H9 (cell line): ENCODE results near the gene SH3GL3. TPM values are rescaled to one million over a fixed set of nuclear protein-coding genes. Genes with fewer than 3 reads are reported as not detected.

ENCODE experiments used
- DNase-seq: peaks from one replicate; pipeline ENCODE4 v3.0.0-alpha.2; 2017
- H2AFZ ChIP-seq: one replicate; pipeline ENCODE4 v1.6.1; 2013; ENCODE audit warnings: mild to moderate bottlenecking, low read length, control low read depth, moderate library complexity
- H2AK5ac ChIP-seq: 2 replicates; pipeline ENCODE4 v1.6.1; 2013; ENCODE audit warnings: low read length, control low read depth, mixed read lengths; ENCODE audit not compliant: insufficient read length
- H2BK120ac ChIP-seq: one replicate; pipeline ENCODE4 v1.6.1; 2013; ENCODE audit warnings: low read depth, mild to moderate bottlenecking, low read length, control low read depth, inconsistent platforms; ENCODE audit not compliant: poor library complexity, severe bottlenecking
- H2BK12ac ChIP-seq: 2 replicates; pipeline ENCODE4 v1.6.1; 2013; ENCODE audit warnings: low read length, control low read depth, mixed read lengths, low read depth; ENCODE audit not compliant: insufficient read length
- H2BK15ac ChIP-seq: 2 replicates; pipeline ENCODE4 v1.6.1; 2013; ENCODE audit warnings: low read depth, low read length, control low read depth
- H2BK20ac ChIP-seq: one replicate; pipeline ENCODE4 v1.6.1; 2013; ENCODE audit warnings: low read depth, mild to moderate bottlenecking, low read length, control low read depth, inconsistent platforms; ENCODE audit not compliant: poor library complexity, severe bottlenecking
- H2BK5ac ChIP-seq: 2 replicates; pipeline ENCODE4 v1.6.1; 2013; ENCODE audit warnings: low read length, control low read depth, mixed read lengths; ENCODE audit not compliant: insufficient read length
- H3K14ac ChIP-seq: 2 replicates; pipeline ENCODE4 v1.6.1; 2013; ENCODE audit warnings: low read length, control low read depth; ENCODE audit not compliant: insufficient read depth
- H3K18ac ChIP-seq: 2 replicates; pipeline ENCODE4 v1.6.1; 2013; ENCODE audit warnings: low read depth, mild to moderate bottlenecking, mixed read lengths, low read length, control low read depth; ENCODE audit not compliant: insufficient read length
- H3K23ac ChIP-seq: 2 replicates; pipeline ENCODE4 v1.6.1; 2013; ENCODE audit warnings: low read length, control low read depth, mixed read lengths, low read depth; ENCODE audit not compliant: insufficient read length
- H3K23me2 ChIP-seq: 2 replicates; pipeline ENCODE4 v1.6.1; 2013; ENCODE audit warnings: low read depth, mild to moderate bottlenecking, mixed read lengths, low read length, control low read depth; ENCODE audit not compliant: insufficient read length, poor library complexity, severe bottlenecking
- H3K27ac ChIP-seq: 2 replicates; pipeline ENCODE4 v1.5.1; 2013; ENCODE audit warnings: low read length, control low read depth, mixed read lengths, low read depth; ENCODE audit not compliant: insufficient read length
- H3K27me3 ChIP-seq: 2 replicates; pipeline ENCODE4 v1.6.1; 2013; ENCODE audit warnings: low read length, control low read depth, inconsistent platforms; ENCODE audit not compliant: insufficient read depth
- H3K4ac ChIP-seq: 2 replicates; pipeline ENCODE4 v1.6.1; 2013; ENCODE audit warnings: low read depth, mild to moderate bottlenecking, control low read depth, inconsistent platforms, low read length, moderate library complexity
- H3K4me1 ChIP-seq: 2 replicates; pipeline ENCODE4 v1.6.1; 2013; ENCODE audit warnings: low read length, control low read depth, inconsistent platforms; ENCODE audit not compliant: insufficient read depth
- H3K4me2 ChIP-seq: 2 replicates; pipeline ENCODE4 v1.6.1; 2013; ENCODE audit warnings: low read length, control low read depth, mixed read lengths; ENCODE audit not compliant: insufficient read length, insufficient read depth
- H3K56ac ChIP-seq: 2 replicates; pipeline ENCODE4 v1.6.1; 2013; ENCODE audit warnings: low read depth, mild to moderate bottlenecking, mixed read lengths, low read length, control low read depth; ENCODE audit not compliant: insufficient read length
- H3K79me1 ChIP-seq: 2 replicates; pipeline ENCODE4 v1.6.1; 2013; ENCODE audit warnings: low read depth, mild to moderate bottlenecking, moderate library complexity, low read length, control low read depth, inconsistent platforms; ENCODE audit not compliant: insufficient read depth, poor library complexity, severe bottlenecking
- H3K79me2 ChIP-seq: 2 replicates; pipeline ENCODE4 v1.6.1; 2013; ENCODE audit warnings: low read length, control low read depth, inconsistent platforms; ENCODE audit not compliant: insufficient read depth
- H3K9ac ChIP-seq: 2 replicates; pipeline ENCODE4 v1.6.1; 2013; ENCODE audit warnings: low read length, control low read depth, mixed read lengths; ENCODE audit not compliant: insufficient read length; ENCODE audit errors: extremely low read depth
- H3K9me3 ChIP-seq: one replicate; pipeline ENCODE4 v1.6.1; 2013; ENCODE audit warnings: low read depth, low read length, inconsistent platforms; ENCODE audit not compliant: control insufficient read depth
- H3T11ph ChIP-seq: one replicate; pipeline ENCODE4 v1.6.1; 2013; ENCODE audit warnings: mild to moderate bottlenecking, low read length, control low read depth, inconsistent platforms
- H4K20me1 ChIP-seq: one replicate; pipeline ENCODE4 v1.6.1; 2013; ENCODE audit not compliant: control insufficient read depth, insufficient read length, insufficient read depth
- H4K5ac ChIP-seq: 2 replicates; pipeline ENCODE4 v1.6.1; 2013; ENCODE audit warnings: low read depth, mild to moderate bottlenecking, mixed read lengths, low read length, control low read depth; ENCODE audit not compliant: insufficient read length
- H4K8ac ChIP-seq: replicated peaks from 2 replicates; pipeline ENCODE4 v1.6.1; 2013; ENCODE audit warnings: low read length, control low read depth, mixed read lengths, low read depth; ENCODE audit not compliant: insufficient read length
- H4K91ac ChIP-seq: 2 replicates; pipeline ENCODE4 v1.6.1; 2013; ENCODE audit warnings: low read depth, mild to moderate bottlenecking, moderate library complexity, mixed read lengths, low read length, control low read depth; ENCODE audit not compliant: insufficient read length
- H3K27ac Mint-ChIP-seq, 3 experiments: 2 replicates in 2 of 3; 3 replicates in 1 of 3; pipeline ENCODE4 v1.8.0; 2020 to 2021; ENCODE audit warnings: mixed read lengths in 3 of 3, mild to moderate bottlenecking in 1 of 3, moderate library complexity in 1 of 3
- H3K27me3 Mint-ChIP-seq: 2 replicates; pipeline ENCODE4 v1.8.0; 2021; ENCODE audit warnings: low read depth, mild to moderate bottlenecking, moderate library complexity, mixed read lengths
- H3K36me3 Mint-ChIP-seq, 3 experiments: 2 replicates in 2 of 3; 3 replicates in 1 of 3; pipeline ENCODE4 v1.8.0; 2020 to 2021; ENCODE audit warnings: low read depth in 3 of 3, mixed read lengths in 3 of 3; ENCODE audit not compliant: insufficient read depth in 1 of 3
- H3K4me1 Mint-ChIP-seq, 2 experiments: 2 replicates each; pipeline ENCODE4 v1.8.0; 2020; ENCODE audit warnings: mixed read lengths in 2 of 2
- H3K4me3 Mint-ChIP-seq, 2 experiments: 2 replicates in 1 of 2; 3 replicates in 1 of 2; pipeline ENCODE4 v1.8.0; 2020 to 2021; ENCODE audit warnings: mild to moderate bottlenecking in 2 of 2, mixed read lengths in 2 of 2, moderate library complexity in 1 of 2
- H3K9me3 Mint-ChIP-seq, 2 experiments: 2 replicates in 1 of 2; 3 replicates in 1 of 2; pipeline ENCODE4 v1.8.0; 2020; ENCODE audit warnings: mild to moderate bottlenecking in 2 of 2, mixed read lengths in 2 of 2, moderate library complexity in 1 of 2
- CTCF ChIP-seq: fragments of 200-600 bp; sonication (generic); conservative IDR thresholded peaks from 3 replicates; pipeline ENCODE4 v1.8.0; 2021; ENCODE audit warnings: antibody characterized with exemption, mild to moderate bottlenecking
- WGBS: extraction: QIAGEN DNeasy Blood & Tissue Kit; methylation state at CpG from one replicate; pipeline ENCODE4 v1.1.7; 2013; ENCODE audit warnings: missing lambda C conversion rate, low lambda C conversion rate, mixed read lengths; ENCODE audit not compliant: insufficient read length; ENCODE audit errors: extremely low coverage; 5-methylcytosine and 5-hydroxymethylcytosine counted together
- total RNA-seq: library from RNA; stranded (reverse); gene quantifications from 2 replicates; pipeline ENCODE4 v1.2.1, GENCODE V29; 2021

The SH3GL3 gene
- total RNA-seq, 1 experiment from 2014 or later: 11.2 TPM

- H3K4me3 Mint-ChIP-seq: no peak overlapping the region
- Histone ChIP-seq H3K4me2 (no peak overlapping the region), H3K23me2 (no peaks in the 10 kb centered on the region), H3K9me3 (no peaks in the 10 kb centered on the region), H2BK15ac (no peak overlapping the region), H4K8ac (no peak overlapping the region), H3T11ph (no peak overlapping the region), H3K79me2 (no peaks in the 10 kb centered on the region), H2BK20ac (no peak overlapping the region), H2BK12ac (no peak overlapping the region), H3K27me3 (no peaks in the 10 kb centered on the region), H4K91ac (no peak overlapping the region), H3K4me1 (no peaks in the 10 kb centered on the region), H3K4ac (no peak overlapping the region), H3K56ac (no peak overlapping the region), H3K18ac (no peak overlapping the region), H2BK120ac (no peak overlapping the region), H2AFZ (no peak overlapping the region), H3K79me1 (no peaks in the 10 kb centered on the region), H3K23ac (no peak overlapping the region), H3K14ac (no peak overlapping the region), H2AK5ac (no peak overlapping the region), H3K27ac (no peak overlapping the region), H4K20me1 (no peaks in the 10 kb centered on the region), H2BK5ac (no peak overlapping the region), H3K9ac (no peak overlapping the region), H4K5ac (no peak overlapping the region)
- WGBS: no CpG with 5 or more reads among the region's 4 CpGs
- no peaks in the 10 kb centered on the region for H3K36me3 Mint-ChIP-seq
- no peak for TF ChIP-seq CTCF
- peaks cover 2 to 3% of the 10 kb centered on the region in 2 experiments; a peak in 2 of 5 replicates for H3K9me3 Mint-ChIP-seq
- H3K27ac Mint-ChIP-seq: no peak overlapping the region
- no peaks in the 10 kb centered on the region for H3K4me1 Mint-ChIP-seq
- no peak for DNase-seq
- no peaks in the 10 kb centered on the region; the same call in none of the 2 replicates for H3K27me3 Mint-ChIP-seq
These were observed 25.1 kb upstream of the SH3GL3 start for GRCh38 chr15:83422081-83422480.
